Esophagus (tissue), 2 donors: ENCODE results near the gene SESTD1. TPM values are rescaled to one million over a fixed set of nuclear protein-coding genes. Genes with fewer than 3 reads are reported as not detected.

Experiments
- H3K27ac ChIP-seq, 2 donors: one replicate each; pipeline ENCODE4 v1.5.1; 2013; ENCODE audit warnings: low read depth in 2 of 2, mild to moderate bottlenecking in 2 of 2, inconsistent platforms in 1 of 2, low read length in 1 of 2, moderate library complexity in 1 of 2
- H3K27me3 ChIP-seq, 2 donors: one replicate each; pipeline ENCODE4 v1.6.1; 2013; ENCODE audit warnings: low read length in 2 of 2, control low read depth in 1 of 2, mild to moderate bottlenecking in 1 of 2; ENCODE audit not compliant: insufficient read depth in 2 of 2, control insufficient read depth in 1 of 2
- H3K36me3 ChIP-seq, 2 donors: one replicate each; pipeline ENCODE4 v1.6.1; 2013; ENCODE audit warnings: low read length in 1 of 2; ENCODE audit not compliant: control insufficient read depth in 2 of 2, insufficient read depth in 2 of 2
- H3K4me1 ChIP-seq, 2 donors: one replicate each; pipeline ENCODE4 v1.6.1; 2013; ENCODE audit warnings: low read length in 1 of 2; ENCODE audit not compliant: control insufficient read depth in 2 of 2, insufficient read depth in 2 of 2
- H3K4me3 ChIP-seq, 2 donors: one replicate each; pipeline ENCODE4 v1.5.1; 2013; ENCODE audit warnings: low read length in 2 of 2, mild to moderate bottlenecking in 2 of 2, low read depth in 1 of 2, moderate library complexity in 1 of 2
- H3K9me3 ChIP-seq, 2 donors: one replicate each; pipeline ENCODE4 v1.6.1; 2013; ENCODE audit warnings: mild to moderate bottlenecking in 2 of 2, low read depth in 1 of 2, low read length in 1 of 2, moderate library complexity in 1 of 2; ENCODE audit not compliant: control insufficient read depth in 2 of 2, insufficient read depth in 1 of 2
- WGBS, 2 donors: extraction: QIAGEN DNeasy Blood & Tissue Kit; methylation state at CpG; one replicate each; pipeline ENCODE4 v1.1.7; 2013; 5-methylcytosine and 5-hydroxymethylcytosine counted together
- polyA plus RNA-seq, 2 donors: library from polyadenylated mRNA; stranded (reverse); fragments of 200-250 nt; gene quantifications; one replicate each; pipeline ENCODE4 v1.2.3, GENCODE V29; 2013
- donor health status: healthy with polysubstance abuse.
- donor health status: Bipolar disorder and iron deficiency.

SESTD1 gene
- polyA plus RNA-seq, 2 donors, result 3.0 to 7.6 TPM

- no peaks in the 10 kb centered on the region for H3K9me3 ChIP-seq
- H3K4me3 ChIP-seq, result no peak overlapping the region
- H3K27ac ChIP-seq, result no peak overlapping the region
- 86 to 89% methylated on average over 1 of the region's 1 CpG for WGBS, 2 donors
- no peaks in the 10 kb centered on the region for H3K36me3 ChIP-seq
- peaks cover 0 to 3% of the 10 kb centered on the region in 2 donors for H3K4me1 ChIP-seq
- no peaks in the 10 kb centered on the region for H3K27me3 ChIP-seq
These were observed 86.9 kb downstream of the SESTD1 start for GRCh38 chr2:179177694-179178093.

- H3K4me3 ChIP-seq, result no peak overlapping the region
- no peaks in the 10 kb centered on the region for H3K9me3 ChIP-seq
- H3K4me1 ChIP-seq, result no peaks in the 10 kb centered on the region
- H3K36me3 ChIP-seq, result no peaks in the 10 kb centered on the region
- 81 to 85% methylated on average over 1 of the region's 1 CpG for WGBS, 2 donors
- no peaks in the 10 kb centered on the region for H3K27me3 ChIP-seq
- no peak overlapping the region for H3K27ac ChIP-seq
These were observed 90.4 kb downstream of the SESTD1 start for GRCh38 chr2:179174240-179174639.

GRCh38 chr2:179172894-179173293 is 91.7 kb downstream of the SESTD1 start:
- H3K36me3 ChIP-seq, result no peaks in the 10 kb centered on the region
- 95 to 98% methylated on average over 2 of the region's 2 CpGs for WGBS, 2 donors

GRCh38 chr2:179171371-179171770 is 93.3 kb downstream of the SESTD1 start:
- no peaks in the 10 kb centered on the region for H3K4me1 ChIP-seq
- no peaks in the 10 kb centered on the region for H3K36me3 ChIP-seq
- H3K27me3 ChIP-seq, result no peaks in the 10 kb centered on the region
- no peaks in the 10 kb centered on the region for H3K9me3 ChIP-seq
- H3K4me3 ChIP-seq, result no peak overlapping the region
- H3K27ac ChIP-seq, result no peak overlapping the region
- WGBS, 2 donors, result 75% methylated on average over 1 of the region's 1 CpG

More at GRCh38 chr2:179172894-179173293, 91.7 kb downstream of the SESTD1 start:
- Histone ChIP-seq H3K9me3 (no peaks in the 10 kb centered on the region), H3K4me3 (no peak overlapping the region), H3K27ac (no peak overlapping the region), H3K4me1 (no peaks in the 10 kb centered on the region), H3K27me3 (no peaks in the 10 kb centered on the region)

GRCh38 chr2:179170901-179171300 is 93.7 kb downstream of the SESTD1 start:
- H3K4me1 ChIP-seq, result no peaks in the 10 kb centered on the region
- H3K36me3 ChIP-seq, result no peaks in the 10 kb centered on the region
- no peak overlapping the region for H3K27ac ChIP-seq
- H3K9me3 ChIP-seq, result no peaks in the 10 kb centered on the region
- 82 to 92% methylated on average over 1 of the region's 1 CpG for WGBS, 2 donors
- H3K4me3 ChIP-seq, result no peak overlapping the region
- no peaks in the 10 kb centered on the region for H3K27me3 ChIP-seq

- H3K27me3 ChIP-seq, result no peaks in the 10 kb centered on the region
- H3K4me3 ChIP-seq, result no peak overlapping the region
- peaks cover 0 to 3% of the 10 kb centered on the region in 2 donors for H3K36me3 ChIP-seq
- H3K27ac ChIP-seq, result no peak overlapping the region
- WGBS, 2 donors, result 93 to 94% methylated on average over 3 of the region's 3 CpGs
- no peaks in the 10 kb centered on the region for H3K9me3 ChIP-seq
- H3K4me1 ChIP-seq, result no peaks in the 10 kb centered on the region
These were observed 99.2 kb downstream of the SESTD1 start for GRCh38 chr2:179165356-179166000.

GRCh38 chr2:179141206-179141605 is 123.4 kb downstream of the SESTD1 start:
- 88 to 92% methylated on average over 1 of the region's 1 CpG for WGBS, 2 donors
- Histone ChIP-seq H3K36me3 (peaks cover 0 to 3% of the 10 kb centered on the region in 2 donors), H3K9me3 (no peaks in the 10 kb centered on the region), H3K27me3 (no peaks in the 10 kb centered on the region), H3K4me3 (no peak overlapping the region), H3K27ac (no peak overlapping the region), H3K4me1 (no peaks in the 10 kb centered on the region)

- WGBS, 2 donors, result 94 to 95% methylated on average over 4 of the region's 4 CpGs
- H3K4me1 ChIP-seq, result no peaks in the 10 kb centered on the region
- no peaks in the 10 kb centered on the region for H3K9me3 ChIP-seq
- no peaks in the 10 kb centered on the region for H3K27me3 ChIP-seq
- no peaks in the 10 kb centered on the region for H3K36me3 ChIP-seq
- no peak overlapping the region for H3K27ac ChIP-seq
- H3K4me3 ChIP-seq, result no peak overlapping the region
These were observed 124.1 kb downstream of the SESTD1 start for GRCh38 chr2:179140571-179140970.

GRCh38 chr2:179139506-179139905 is 125.1 kb downstream of the SESTD1 start:
- Histone ChIP-seq H3K4me1 (no peaks in the 10 kb centered on the region), H3K36me3 (no peaks in the 10 kb centered on the region), H3K4me3 (no peak overlapping the region), H3K27me3 (no peaks in the 10 kb centered on the region), H3K27ac (no peak overlapping the region), H3K9me3 (no peaks in the 10 kb centered on the region)
- 89 to 93% methylated on average over 4 of the region's 4 CpGs for WGBS, 2 donors

GRCh38 chr2:179137200-179137759 is 127.4 kb downstream of the SESTD1 start:
- WGBS, 2 donors, result 47 to 89% methylated on average over 1 of the region's 1 CpG
- no peak overlapping the region for H3K27ac ChIP-seq
- H3K4me3 ChIP-seq, result no peak overlapping the region
- no peaks in the 10 kb centered on the region for H3K4me1 ChIP-seq
- H3K27me3 ChIP-seq, result no peaks in the 10 kb centered on the region
- H3K36me3 ChIP-seq, result no peaks in the 10 kb centered on the region
- H3K9me3 ChIP-seq, result no peaks in the 10 kb centered on the region
